GM18868 (cell line): ENCODE results near the gene SYNJ2BP.

Experiments
- ATAC-seq: cut with Tn5 transposase; IDR thresholded peaks from one replicate; pipeline ENCODE4 v1.9.1; 2021; ENCODE audit warnings: mild to moderate bottlenecking, moderate library complexity; ENCODE audit not compliant: unreplicated experiment

The SYNJ2BP gene

GRCh38 chr14:70392676-70393075 is 24.2 kb downstream of the SYNJ2BP start:
- no peak for ATAC-seq

- ATAC-seq, result no peak
These were observed 25.1 kb downstream of the SYNJ2BP start for GRCh38 chr14:70391493-70392391.

- ATAC-seq, result no peak
These were observed 34.4 kb downstream of the SYNJ2BP start for GRCh38 chr14:70382536-70382935.

- ATAC-seq, result no peak
These were observed 36.1 kb downstream of the SYNJ2BP start for GRCh38 chr14:70380824-70381223.

- no peak for ATAC-seq
These were observed 38.2 kb downstream of the SYNJ2BP start for GRCh38 chr14:70378696-70379095.
